Measurements from ENCODE around the gene HAND2. TPM values are rescaled to one million over a fixed set of nuclear protein-coding genes. Genes with fewer than 3 reads are reported as not detected.

The HAND2 gene
- total RNA-seq, 2 donors from 2014 or later, result 2.0 to 18.9 TPM

DNA sequence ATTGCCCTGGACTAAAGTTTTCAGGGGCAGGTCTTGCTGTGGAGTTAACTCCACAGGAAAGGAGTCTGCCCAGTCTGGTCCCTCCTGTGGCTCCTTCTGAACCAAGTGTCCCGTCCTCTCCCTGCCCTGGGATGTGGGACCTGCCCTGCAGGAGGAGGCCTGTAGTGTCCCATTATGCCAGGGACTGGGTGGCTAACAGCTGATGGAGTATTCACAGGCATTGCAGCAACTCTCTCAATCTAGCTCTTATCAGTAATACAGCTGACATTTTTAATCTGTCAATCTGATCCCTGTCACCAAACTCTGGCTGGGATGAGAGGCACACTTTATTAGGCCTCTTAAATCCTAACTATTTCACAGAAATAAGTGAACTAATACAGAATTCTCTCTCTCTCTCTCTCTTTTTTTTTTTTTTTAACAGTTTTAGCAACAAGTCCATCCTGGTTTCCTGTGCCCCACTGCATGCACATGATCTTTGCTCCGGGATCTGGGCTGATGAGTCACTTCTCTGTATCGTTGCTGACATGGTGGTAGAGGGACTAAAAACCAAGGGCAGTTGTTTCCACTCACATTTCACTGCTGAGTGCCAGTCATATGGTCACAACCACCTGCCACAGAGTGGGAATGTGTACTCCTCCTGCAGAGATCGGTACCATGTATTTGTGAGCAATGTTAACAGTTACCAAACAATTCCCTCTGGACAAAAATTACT, 39.1 kb downstream of the HAND2 start:
- no peak for ATAC-seq
- intact Hi-C loops (cut with DNase I, micrococcal nuclease), result loop anchor here in 1 of 2 donors (5.0 to 10.0 kb wide), 2 partner anchors 69 to 176 kb away; no protein-coding TSS in a partner anchor
- no peak for DNase-seq

DNA sequence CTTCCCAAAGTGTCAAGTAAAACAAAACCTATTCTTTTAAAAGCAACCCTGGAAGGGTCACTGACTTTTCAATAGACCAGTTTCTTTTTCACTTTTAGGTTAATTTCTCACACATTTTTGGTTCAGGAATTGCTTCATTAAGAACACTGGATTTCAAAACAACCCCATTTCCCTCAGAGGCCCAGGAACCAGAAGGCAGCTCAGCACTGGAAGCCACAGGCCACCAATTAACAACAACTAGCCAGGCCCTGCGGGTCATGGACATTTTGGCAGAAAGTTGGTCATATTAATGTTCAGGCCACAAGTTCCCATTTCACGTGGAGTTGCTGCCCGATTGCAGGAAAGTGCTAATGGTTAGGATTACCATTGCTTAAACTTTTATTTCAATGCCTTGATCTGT, 39.8 kb downstream of the HAND2 start:
- no peak for ATAC-seq
- intact Hi-C loops (cut with DNase I, micrococcal nuclease), result loop anchor here in 1 of 2 donors (5.0 to 10.0 kb wide), 2 partner anchors 68 to 175 kb away; no protein-coding TSS in a partner anchor
- DNase-seq, result no peak

DNA sequence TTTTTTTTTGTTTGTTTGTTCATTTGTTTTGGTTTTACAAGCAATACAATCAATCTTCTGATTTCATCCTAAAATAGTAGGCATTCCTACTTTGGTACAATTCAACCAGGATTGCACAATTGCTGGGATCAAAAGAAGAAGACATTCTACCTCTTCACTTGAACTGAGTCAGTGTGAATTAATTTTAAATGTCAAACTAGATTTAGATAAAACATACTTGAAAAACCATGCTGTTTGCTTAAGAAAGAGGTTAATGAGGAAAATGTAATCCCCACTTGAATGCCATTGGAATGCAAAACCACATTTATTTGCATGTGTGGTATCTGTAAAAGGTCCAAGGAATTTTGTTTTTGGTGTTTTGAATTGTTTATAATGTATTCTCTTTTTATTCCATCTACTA, 40.5 kb downstream of the HAND2 start:
- ATAC-seq, result no peak
- DNase-seq, result no peak
- intact Hi-C loops (cut with DNase I, micrococcal nuclease), result no loop called here

DNA sequence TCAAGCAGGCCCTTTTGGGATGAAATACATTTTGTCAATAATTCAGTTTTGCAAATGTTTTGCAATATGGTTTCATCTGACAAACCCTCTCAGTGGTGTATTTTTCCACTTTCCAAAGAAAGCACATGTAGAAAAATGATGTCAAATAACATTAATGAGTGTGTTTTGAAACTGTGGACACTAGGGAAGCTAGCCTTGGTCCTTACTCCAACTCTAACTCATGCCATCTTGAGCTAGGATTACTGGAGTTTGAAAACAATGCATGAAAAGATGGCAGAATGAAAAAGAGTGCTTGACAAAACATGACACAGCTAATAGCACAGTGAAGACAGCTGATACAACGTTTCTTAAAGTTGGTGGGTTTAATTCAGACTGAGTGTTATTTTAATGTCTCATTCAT, 41.4 kb downstream of the HAND2 start:
- intact Hi-C loops (cut with DNase I, micrococcal nuclease), result no loop called here
- DNase-seq, result no peak
- no peak for ATAC-seq

DNA sequence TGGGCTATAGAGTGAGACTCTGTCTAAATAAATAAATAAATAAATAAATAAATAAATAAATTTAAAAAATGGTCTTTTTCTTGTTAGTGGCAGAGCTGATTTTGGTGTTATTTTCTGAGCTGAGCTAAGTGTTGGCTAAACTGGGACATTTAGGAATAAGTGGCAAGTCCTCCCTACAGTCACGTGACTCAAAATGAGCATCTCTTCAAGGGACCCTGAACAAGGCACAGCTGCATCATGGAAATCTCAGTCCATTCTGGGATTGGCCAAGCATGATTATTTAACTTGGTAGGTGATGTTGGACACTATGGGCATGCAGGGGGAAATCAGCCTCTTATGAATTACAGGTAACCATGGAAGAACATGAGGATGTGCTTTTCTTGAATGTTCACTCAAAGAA, 42.0 kb downstream of the HAND2 start:
- no peak for DNase-seq
- intact Hi-C loops (cut with DNase I, micrococcal nuclease), result no loop called here
- no peak for ATAC-seq

DNA sequence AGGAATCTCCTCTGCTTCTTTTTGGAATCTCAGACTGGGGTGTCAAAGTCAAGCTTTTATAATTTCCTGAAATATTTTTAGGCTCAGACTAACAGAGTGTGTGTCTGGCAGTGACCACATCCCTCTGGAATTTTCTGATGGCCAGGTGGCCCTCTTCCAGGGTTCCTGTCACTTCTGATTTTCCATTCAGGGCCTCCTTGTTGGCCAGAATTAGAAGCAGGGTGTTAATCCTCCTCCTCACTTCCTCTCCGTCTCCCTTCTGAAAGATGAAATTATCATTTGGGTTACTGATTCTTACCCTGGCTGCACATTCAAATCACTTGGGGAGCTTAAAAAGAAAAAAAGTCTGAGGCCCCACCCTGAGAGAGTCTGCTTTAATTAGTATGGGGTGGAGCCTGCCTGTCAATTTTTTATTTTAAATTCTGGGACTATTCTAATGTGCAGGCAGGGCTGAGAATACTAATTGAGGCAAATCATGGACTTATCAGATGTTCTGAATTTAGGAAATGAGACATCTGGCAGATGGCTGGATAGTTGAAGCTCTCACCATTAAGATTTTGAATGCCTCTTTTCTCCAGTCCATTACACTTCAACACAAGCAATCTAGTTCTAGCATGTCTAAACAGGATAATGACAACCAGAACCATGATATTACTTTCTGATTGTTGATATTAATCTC, 43.2 kb downstream of the HAND2 start:
- intact Hi-C loops (cut with DNase I, micrococcal nuclease), result no loop called here
- DNase-seq (no peak), ATAC-seq (no peak)

DNA sequence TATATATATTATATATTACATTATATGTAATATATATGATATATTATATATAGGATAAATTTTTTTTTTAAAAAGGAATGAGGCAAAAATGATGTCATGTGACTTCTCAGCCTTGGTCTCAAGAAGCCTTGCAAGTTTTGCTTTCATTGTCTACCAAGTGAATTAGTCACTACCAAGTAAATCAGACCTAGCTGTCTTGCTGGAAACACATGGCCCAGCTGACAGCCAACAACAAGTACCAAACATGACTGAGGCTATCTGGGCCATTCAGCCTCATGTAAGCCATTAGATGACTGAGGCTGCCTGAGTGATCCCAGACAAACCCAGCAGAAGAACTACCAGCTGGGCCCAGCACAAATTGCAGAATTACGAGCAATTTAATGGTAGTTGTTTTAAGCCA, 44.9 kb downstream of the HAND2 start:
- DNase-seq, result no peak
- intact Hi-C loops (cut with DNase I, micrococcal nuclease), result no loop called here
- ATAC-seq, result no peak

DNA sequence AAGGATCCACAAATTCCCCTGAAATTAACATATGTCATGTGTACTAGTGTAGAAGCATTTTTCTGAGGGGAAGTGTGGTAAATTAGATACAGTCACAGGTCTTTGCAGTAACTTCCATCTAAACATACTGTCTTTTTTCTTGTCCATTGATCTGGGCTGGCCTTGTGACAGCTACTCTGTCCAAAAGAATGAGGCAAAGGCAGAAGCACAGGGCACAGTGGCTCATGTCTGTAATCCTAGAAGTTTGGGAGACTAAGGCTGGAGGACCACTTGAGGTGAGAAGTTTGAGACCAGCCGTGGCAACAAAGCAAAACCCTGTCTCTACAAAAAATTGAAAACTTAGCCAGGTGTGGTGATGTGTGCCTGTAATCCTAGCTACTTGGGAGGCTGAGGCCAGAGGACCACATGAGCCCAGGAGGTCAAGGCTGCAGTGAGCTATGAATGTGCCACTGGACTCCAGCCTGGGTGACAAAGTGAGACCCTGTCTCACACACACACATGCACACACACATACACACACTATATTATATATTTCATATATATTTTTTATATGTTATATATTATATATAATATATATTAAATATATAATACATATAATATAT, 47.6 kb downstream of the HAND2 start:
- intact Hi-C loops (cut with DNase I, micrococcal nuclease), result no loop called here
- ATAC-seq (no peak), DNase-seq (no peak)

DNA sequence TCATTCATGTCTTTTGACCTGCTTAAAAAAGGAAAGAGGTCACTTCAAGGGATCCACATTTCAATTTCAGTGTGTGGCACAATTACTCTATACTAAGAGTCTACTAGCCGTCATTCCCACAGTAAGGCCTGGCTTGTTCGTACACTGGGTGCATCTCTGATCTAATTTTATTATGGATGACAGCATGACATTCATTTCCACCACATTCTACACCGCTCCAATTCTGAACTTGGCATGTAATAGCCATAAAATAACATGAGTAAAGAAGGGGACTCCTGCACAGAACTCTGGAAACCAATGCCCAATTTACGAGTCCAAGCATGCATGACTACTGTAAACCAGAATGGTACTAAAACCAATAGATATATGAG, 51.1 kb downstream of the HAND2 start:
- DNase-seq, result no peak
- intact Hi-C loops (cut with DNase I, micrococcal nuclease), result no loop called here
- no peak for ATAC-seq

DNA sequence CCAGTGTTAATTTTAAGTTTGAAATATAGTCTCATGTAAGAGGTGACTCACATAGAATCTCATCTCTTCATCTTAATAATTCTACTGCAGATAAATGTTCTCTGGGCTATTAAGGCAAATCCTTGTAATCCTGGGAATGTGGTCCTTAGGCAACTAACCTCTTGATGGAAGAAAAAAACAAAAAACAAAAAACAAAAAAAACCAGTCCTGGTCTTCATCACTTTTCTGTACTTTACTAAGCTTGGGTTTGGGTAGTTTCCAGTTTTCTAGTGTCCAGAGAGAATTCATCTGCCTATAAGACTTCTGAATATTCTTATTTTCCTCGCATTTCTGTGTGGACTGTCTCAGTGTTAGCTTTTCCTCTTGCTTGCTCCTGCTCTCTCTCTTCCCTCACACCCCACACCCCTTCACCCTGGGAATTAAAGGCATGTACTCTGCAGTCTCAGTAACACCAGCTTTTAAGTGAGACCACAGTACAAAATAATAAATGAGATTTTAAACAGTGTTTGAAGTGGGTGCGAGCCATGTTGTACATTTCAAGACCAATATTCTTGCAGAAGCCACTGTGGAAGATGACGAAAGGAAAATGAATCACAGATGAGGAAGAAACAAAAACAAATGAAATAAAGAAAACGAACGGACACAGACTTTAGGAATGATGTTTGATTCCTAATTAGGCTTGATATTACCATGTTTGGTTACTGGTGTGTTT, 51.7 kb downstream of the HAND2 start:
- no peak for DNase-seq
- intact Hi-C loops (cut with DNase I, micrococcal nuclease), result no loop called here
- no peak for ATAC-seq

DNA sequence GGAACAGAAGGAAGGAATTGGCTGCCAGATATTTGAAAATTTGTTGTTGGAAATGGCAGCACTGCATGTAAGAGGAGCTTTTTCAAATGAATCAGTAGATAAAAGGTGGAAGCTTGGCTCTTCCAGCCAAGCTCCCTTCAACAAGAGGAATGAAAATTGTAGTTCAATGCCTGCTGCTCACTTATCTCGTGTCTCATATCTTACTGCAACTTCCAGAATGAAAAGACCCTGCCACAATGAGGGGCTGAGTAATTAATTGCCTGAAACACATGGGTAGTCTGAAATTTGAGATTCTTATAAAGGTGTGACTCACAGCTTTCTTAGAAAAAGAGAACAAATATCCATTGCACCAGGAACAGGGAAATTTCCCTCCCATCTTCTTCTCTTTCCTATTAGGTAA, 53.0 kb downstream of the HAND2 start:
- no peak for DNase-seq
- no peak for ATAC-seq
- intact Hi-C loops (cut with DNase I, micrococcal nuclease), result no loop called here

Other genes with a start within 250 kb of the HAND2 start
- gene HMGB2, start 195.9 kb downstream of the HAND2 start, total RNA-seq, result 10 to 100 TPM; 41.5 to 61.3 TPM
- 1 to 10 TPM; 6.5 to 7.6 TPM for gene SAP30, start 159.3 kb downstream of the HAND2 start, total RNA-seq
- under 1 TPM in 1 of 2 donors, not detected in 1; 0.42 TPM for gene SCRG1, start 131.1 kb downstream of the HAND2 start, total RNA-seq